OCI-LY3 (cell line): ENCODE measurements around the gene CACNA1C.

Experiments used
- CTCF ChIP-seq: fragments of 200-600, 300-600 bp; sonication (generic); IDR thresholded peaks from 2 replicates; pipeline ENCODE4 v1.5.1; 2014; ENCODE audit warnings: antibody characterized with exemption, low read length, low read depth
- EZH2phosphoT487 ChIP-seq: fragments of 200-600 bp; shearing (Covaris generic); IDR thresholded peaks from 2 replicates; pipeline ENCODE4 v1.6.1; 2018; ENCODE audit warnings: antibody characterized with exemption, mixed run types, low read depth

GRCh38 chr12:2475984-2476383, 423.2 kb downstream of the CACNA1C start:
- TF ChIP-seq CTCF (no peak), EZH2phosphoT487 (no peak)
